Fibroblast of skin of left biceps (primary cell): ENCODE results near the gene LGALS1.

ENCODE experiments used
- DNase-seq, 2 experiments: peaks; one replicate each; pipeline ENCODE4 v3.0.0-alpha.2; 2013; ENCODE audit warnings: low read depth in 2 of 2

LGALS1 gene

DNA sequence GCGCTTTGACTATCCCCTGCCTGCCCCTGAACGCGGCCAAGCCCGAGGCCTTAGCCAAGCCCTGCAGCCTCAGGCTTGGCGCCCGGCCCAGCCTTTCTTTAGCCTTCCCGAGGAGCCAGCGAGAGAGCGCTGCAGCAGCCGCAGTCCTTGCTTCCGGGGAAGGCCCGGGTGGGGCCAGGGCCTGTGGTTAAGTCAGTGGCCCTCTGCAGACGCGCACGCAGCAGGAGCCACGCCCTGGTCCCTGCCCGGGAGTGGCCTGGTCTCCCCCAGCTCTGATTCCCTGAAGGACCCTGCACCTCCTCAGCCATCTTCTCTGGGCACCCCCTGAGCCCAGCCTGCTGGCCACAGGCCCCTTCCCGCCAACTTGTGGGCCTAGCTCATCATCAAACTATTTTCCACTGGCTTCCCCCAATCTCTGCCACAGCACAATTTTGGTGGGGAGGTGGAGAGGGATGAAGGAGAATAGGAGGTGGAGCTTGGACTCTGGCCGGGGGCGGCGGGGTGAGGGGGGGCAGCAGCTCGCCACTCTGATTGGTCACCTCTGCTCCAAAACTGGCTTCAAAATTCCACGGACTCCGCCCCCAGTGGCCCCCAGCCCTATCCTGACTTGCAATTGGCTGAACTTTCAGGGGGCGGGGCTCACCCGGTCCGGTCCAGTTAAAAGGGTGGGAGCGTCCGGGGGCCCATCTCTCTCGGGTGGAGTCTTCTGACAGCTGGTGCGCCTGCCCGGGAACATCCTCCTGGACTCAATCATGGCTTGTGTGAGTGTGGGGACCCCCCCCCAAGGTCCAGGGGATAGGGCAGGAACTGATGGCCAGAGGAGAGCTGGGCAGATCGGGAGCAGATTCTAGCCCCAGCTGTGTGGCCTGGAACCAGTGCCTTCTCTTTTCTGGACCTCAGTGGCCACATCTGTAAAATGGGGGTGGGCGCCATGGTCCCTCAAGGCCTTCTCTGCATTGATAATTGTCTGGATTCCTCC, at the start of gene LGALS1:
Gene LGALS1, plus strand, starts transcription at position 686 of the 979 bp plus-strand sequence. Its CDS starts 67 bp downstream, at position 753.
- DNase-seq = peak; percentile 97 to 98

DNA sequence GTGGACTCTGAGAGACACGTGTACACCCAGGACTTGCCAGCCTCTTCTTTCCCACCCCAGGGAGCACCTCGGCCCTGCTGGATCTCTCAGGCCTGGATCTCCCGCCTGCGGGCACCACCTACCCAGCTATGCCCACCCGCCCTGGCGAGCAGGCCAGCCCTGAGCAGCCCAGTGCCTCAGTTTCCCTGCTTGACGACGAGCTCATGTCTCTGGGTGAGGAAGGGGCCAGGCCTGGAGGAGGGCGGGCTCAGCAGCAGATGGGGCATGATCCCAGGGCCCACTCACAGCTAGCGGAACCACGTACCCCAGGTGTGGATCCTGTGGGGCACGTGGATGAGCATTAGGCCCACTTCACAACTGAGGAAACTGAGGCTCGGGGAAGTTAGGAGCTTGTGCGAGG, 49.7 kb upstream of the LGALS1 start:
- no peak for DNase-seq

DNA sequence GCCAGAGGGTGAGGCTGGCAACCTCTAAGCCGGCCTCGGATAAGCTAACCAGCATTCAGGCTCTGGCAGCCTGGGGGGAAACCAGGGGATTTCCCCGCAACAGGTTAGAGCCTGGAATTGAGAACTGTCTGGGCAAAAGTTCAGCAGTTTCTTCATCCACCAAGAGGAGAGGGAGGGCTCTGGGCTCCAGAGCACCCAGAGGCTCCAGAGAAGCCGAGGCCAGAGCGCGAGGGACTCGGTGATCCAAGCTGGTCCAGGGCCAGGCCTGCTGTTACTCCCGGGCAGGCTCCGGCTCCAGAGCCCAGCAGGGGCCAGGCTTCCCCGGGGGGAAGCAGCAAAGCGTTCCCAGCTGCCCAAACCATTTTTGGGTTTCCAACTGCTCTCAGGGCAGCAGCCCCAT, 49.3 kb upstream of the LGALS1 start:
- DNase-seq = no peak

DNA sequence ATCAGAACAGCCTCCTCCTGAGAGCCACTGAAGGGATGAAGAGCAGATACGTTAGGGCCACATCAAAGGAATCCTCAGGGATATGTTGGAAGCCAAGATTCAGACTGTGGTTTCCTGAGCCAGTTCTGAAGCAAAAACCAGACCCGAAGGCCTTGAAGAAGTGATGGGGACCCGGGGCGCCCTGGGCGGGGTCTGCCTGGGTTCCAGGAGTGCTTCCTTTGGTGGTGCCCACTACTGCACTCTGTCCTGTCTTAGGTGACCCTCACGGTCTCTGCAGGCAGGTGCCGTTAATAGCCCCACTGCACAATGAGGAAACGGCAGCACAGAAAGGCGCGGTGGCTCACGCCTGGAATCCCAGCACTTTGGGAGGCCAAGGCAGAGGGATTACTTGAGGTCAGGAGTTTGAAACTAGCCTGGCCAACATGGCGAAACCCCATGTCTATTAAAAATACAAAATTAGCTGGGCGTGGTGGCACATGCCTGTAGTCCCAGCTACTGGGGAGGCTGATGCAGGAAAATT, 48.8 kb upstream of the LGALS1 start:
- DNase-seq = no peak

DNA sequence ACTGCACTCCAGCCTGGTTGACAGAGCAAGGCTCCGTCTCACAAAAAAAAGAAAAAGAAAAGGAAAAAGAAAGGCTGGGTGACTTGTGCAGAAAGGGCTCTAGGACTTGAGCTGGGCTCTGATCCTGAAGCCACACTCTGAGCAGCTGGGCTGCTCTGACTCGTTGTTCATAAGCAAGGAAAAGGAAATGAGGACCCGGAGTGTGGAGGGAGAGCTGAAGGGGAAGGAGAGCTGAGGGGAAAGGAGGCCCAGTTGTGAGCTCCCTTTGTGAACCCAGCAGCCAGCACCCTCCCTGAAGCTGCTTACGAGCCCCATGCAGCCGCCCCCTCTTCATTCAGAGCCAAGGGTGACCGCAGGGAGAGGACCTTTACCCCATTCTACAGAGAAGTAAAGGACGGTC, 48.3 kb upstream of the LGALS1 start:
- no peak for DNase-seq

DNA sequence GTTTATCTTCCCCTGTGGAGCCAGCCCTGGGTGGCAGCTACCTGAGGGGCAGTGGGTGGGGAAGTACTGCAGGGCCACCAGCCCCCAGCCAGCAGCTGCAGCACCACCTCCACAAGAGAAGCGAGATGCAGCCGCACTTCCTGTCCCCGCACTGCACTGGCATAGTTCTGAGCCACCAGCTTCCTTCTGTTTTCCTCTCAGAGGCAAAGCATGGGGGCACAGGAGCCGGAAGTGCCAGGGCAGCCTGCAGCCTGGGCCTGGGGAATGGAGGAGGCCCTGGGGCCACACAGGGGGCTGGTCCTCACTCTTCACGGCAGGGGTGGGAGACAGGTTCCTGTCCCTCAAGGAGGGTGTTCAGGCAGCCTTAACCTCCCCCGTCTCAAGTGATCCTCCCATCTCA, 47.9 kb upstream of the LGALS1 start:
- DNase-seq = no peak

DNA sequence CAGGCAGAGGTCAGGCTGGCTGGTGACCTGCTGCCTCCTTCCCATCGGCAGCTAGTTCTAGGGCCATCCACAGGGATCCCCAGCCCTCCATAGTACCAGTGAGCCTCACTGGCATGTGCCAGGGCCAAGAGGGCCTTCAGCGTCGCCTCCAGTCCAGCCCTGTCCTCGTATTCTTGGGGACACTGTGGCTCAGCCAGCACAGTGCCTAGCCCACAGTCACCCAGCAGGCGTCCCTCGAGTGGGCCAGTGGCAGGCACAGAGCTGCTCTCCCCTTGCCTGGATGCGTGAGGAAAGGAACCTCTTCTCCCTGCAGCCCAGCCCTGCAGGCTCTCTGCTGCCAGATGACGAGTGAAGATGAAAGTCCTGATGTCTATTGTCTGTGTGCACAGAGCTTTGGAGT, 46.6 kb upstream of the LGALS1 start:
- no peak for DNase-seq

- no peak for DNase-seq
Observed at GRCh38 chr22:37629928-37630327, 45.5 kb upstream of the LGALS1 start.

GRCh38 chr22:37630839-37631435, 44.5 kb upstream of the LGALS1 start:
- no peak for DNase-seq

DNA sequence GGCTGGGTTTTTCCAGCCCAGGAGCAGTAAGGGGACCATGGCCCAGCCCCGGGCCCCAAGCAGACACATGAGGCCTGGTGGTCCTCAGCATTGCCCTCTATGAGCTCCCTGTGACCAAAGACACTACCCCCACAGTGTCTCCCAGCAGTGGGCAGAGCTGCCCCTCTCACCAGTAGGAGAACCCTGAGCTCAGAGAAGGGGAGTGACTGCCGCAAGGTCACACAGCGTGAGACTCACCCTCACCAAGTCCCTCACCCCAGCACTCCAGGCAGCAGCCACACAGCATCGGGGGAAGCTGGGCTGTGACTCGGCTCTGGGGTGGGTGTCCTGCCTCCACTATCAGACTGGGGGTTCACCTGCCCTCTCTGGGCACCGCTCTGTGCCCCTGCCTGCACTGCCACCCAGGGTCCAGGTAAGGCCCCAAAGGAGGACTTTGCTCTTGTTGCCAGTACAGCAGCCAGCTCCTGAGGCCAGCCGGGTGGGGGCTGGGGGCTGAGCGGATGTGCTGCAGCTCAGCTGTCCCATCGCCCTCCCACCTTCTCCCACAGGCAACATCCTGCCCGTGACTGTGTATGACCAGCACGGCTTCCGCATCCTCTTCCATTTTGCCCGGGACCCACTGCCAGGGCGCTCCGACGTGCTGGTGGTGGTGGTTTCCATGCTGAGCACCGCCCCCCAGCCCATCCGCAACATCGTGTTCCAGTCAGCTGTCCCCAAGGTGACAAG, 43.8 kb upstream of the LGALS1 start:
- no peak for DNase-seq

DNA sequence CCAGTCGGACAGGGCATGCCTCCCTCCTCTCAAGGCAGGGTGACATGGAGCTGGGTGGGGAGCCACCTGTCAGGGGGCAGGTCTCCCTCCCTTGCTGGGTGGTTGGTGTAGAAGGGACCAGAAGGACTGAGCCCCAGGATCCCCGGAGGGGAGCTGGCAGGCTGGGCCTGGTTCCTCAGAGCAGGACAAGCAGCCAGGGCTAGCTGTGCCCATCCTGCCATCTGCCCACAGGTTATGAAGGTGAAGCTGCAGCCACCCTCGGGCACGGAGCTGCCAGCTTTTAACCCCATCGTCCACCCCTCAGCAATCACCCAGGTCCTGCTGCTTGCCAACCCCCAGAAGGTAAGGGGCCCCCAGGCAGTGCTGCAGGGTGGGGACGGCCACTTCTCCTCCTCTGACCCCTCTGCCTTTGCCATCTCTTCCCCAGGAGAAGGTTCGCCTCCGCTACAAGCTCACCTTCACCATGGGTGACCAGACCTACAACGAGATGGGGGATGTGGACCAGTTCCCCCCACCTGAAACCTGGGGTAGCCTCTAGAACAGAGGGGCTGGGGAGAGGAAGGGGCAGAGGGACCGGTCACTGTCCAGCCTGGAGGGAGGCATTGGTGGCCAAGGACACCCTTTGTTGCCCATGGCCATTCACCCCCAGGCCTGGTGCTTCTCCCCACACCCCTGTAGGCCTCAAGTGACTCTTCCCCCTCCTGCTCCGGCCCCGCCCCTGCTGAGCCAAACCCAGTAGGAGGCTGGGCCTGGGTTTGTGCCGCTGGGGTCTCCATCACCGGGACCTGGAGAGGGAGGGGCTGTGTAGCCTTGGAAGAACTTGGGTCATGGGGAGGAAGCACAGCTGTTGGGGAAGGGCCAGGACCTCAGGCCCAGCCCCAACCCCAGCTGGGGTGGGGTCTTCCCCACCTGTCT, 43.0 kb upstream of the LGALS1 start:
- DNase-seq = no peak

GRCh38 chr22:37633089-37633624, 42.3 kb upstream of the LGALS1 start:
- no peak for DNase-seq

- peak; percentile 72 for DNase-seq
Observed at GRCh38 chr22:37633625-37634416, 41.6 kb upstream of the LGALS1 start.

GRCh38 chr22:37634417-37634924, 41.0 kb upstream of the LGALS1 start:
- no peak for DNase-seq

DNA sequence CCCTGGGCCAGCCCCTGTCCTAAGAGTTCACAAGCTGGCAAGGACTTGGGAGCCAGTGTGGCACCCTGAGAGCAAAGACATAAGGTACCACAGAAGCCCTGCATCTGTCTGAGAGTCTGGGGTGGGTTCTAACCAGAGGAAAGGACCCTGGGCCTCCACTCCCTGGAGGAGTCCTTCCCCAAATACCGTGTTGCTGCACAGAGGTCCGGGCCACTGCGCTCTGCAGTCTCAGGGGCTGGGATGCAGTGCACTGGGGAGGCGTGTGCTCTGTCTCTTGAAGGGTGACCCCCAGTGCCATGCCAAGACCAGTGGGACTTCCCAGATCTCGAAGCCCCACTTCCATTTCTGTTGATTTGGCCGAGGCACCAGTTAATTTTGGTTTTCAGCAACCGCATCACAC, 40.3 kb upstream of the LGALS1 start:
- DNase-seq = no peak

- DNase-seq = no peak
Observed at GRCh38 chr22:37636186-37636948, 39.1 kb upstream of the LGALS1 start.

GRCh38 chr22:37636949-37637273, 38.5 kb upstream of the LGALS1 start:
- no peak for DNase-seq

GRCh38 chr22:37638391-37639069, 36.9 kb upstream of the LGALS1 start:
- DNase-seq = no peak
